Lung (tissue), 12 donors: Measurements from ENCODE around the gene SPATS2L. TPM values are rescaled to one million over a fixed set of nuclear protein-coding genes. Genes with fewer than 3 reads are reported as not detected.

Source experiments
- ATAC-seq: fragments of 200-7000 bp; cut with Tn5 transposase; one replicate; pipeline ENCODE4 v1.9.1; 2020; ENCODE audit warnings: moderate number of reproducible peaks; ENCODE audit not compliant: insufficient read depth, low FRiP score
- DNase-seq, 3 donors: peaks; one replicate each; pipeline ENCODE4 v3.0.0-alpha.2; 2013 to 2017
- H3K27ac ChIP-seq, 2 donors: one replicate each; pipeline ENCODE4 v1.5.1; 2013; ENCODE audit warnings: mild to moderate bottlenecking in 2 of 2, moderate library complexity in 2 of 2, control low read depth in 1 of 2, inconsistent platforms in 1 of 2, low read depth in 1 of 2, low read length in 1 of 2
- H3K27me3 ChIP-seq, 3 donors: one replicate each; pipeline ENCODE4 v1.5.1; 2013; ENCODE audit warnings: low read length in 2 of 3; ENCODE audit not compliant: control insufficient read depth in 3 of 3, insufficient read depth in 3 of 3
- H3K36me3 ChIP-seq, 4 donors: one replicate each; pipeline ENCODE4 v1.5.1; 2013; ENCODE audit warnings: low read length in 4 of 4, mild to moderate bottlenecking in 1 of 4, moderate library complexity in 1 of 4; ENCODE audit not compliant: control insufficient read depth in 4 of 4, insufficient read depth in 4 of 4
- H3K4me1 ChIP-seq, 5 donors: one replicate each; pipeline ENCODE4 v1.5.1; 2013; ENCODE audit warnings: low read length in 5 of 5, mild to moderate bottlenecking in 2 of 5, moderate library complexity in 1 of 5; ENCODE audit not compliant: control insufficient read depth in 5 of 5, insufficient read depth in 5 of 5
- H3K4me3 ChIP-seq: one replicate; pipeline ENCODE4 v1.5.1; 2013; ENCODE audit warnings: mild to moderate bottlenecking, control low read depth, moderate library complexity
- H3K9ac ChIP-seq, 2 donors: one replicate each; pipeline ENCODE4 v1.5.1; 2013; ENCODE audit warnings: low read length in 2 of 2, control low read depth in 1 of 2; ENCODE audit not compliant: insufficient read depth in 1 of 2
- H3K9me3 ChIP-seq, 4 donors: one replicate each; pipeline ENCODE4 v1.5.1; 2013; ENCODE audit warnings: low read length in 3 of 4, mild to moderate bottlenecking in 1 of 4, moderate library complexity in 1 of 4; ENCODE audit not compliant: control insufficient read depth in 4 of 4, insufficient read depth in 3 of 4
- WGBS, 2 donors: extraction: QIAGEN DNeasy Blood & Tissue Kit; methylation state at CpG; one replicate each; pipeline ENCODE4 v1.1.7; 2013; 5-methylcytosine and 5-hydroxymethylcytosine counted together
- polyA plus RNA-seq, 2 donors: library from polyadenylated mRNA; stranded (reverse); fragments of 200-250 nt; gene quantifications; one replicate each; pipeline ENCODE4 v1.2.1, GENCODE V29; 2013
- total RNA-seq, 2 donors: library from RNA; depleted of rRNA in 1 of 2; stranded (reverse); fragments of >200 nt in 1 of 2; gene quantifications; one replicate each; pipeline ENCODE4 v1.2.1, GENCODE V29; 2014 to 2021
- TF ChIP-seq, protein P1 (sequence below): IDR thresholded peaks from 2 replicates; pipeline ENCODE4 v1.5.1; 2012; ENCODE audit warnings: mild to moderate bottlenecking; ENCODE audit errors: control extremely low read depth, extremely low read depth
- donor health status: control.
- donor health status: control.
- donor health status: Bipolar disorder and iron deficiency.
- donor health status: healthy.
- donor health status: DM: yes; HTN: yes; CAD: no.

Gene SPATS2L
- total and polyA plus RNA-seq, 4 donors, result 30.5 to 96.8 (median 57.2) TPM

DNA sequence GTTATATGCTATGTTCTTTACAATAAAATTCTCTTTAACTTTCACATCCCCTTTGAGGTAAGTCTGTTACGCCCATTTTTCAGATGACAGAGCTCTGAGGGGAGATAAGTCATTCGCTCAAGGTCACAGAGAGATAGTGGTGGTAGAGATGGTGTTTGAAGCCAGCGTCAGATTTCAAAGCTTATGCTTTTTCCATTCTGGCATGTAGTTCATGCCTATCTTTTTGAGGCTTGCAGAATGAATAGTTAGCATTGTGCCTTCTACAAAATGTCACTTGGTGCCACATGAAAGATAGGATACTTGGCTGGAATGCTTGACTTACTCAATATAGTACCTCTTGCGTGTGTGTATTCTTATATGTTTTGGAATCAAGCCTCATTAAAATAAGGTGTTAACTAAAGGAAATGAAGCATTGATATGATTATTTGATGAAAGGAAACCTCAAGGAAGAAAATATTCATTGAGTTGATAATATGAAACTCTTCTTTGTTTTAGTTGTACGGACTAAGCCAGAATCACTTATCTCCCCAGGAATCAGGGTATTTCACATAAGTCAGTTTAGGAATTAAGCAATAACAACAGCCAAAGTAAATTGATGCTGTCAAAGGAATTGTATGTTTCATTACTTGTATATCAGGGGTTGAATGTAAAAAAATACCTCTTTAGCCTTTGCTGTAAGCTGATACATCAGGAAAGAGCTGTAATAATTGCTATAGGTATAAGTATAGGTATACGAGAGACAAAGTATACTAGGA, 15.5 kb downstream of the SPATS2L start:
- Histone ChIP-seq H3K4me1 (peaks cover 2 to 26% (median 13%) of the 10 kb centered on the region in 5 donors), H3K9ac (no peak overlapping the region), H3K9me3 (no peaks in the 10 kb centered on the region), H3K36me3 (no peaks in the 10 kb centered on the region), H3K27ac (no peak overlapping the region), H3K4me3 (no peak overlapping the region), H3K27me3 (no peaks in the 10 kb centered on the region)
- DNase-seq (no peak), ATAC-seq (no peak)
- TF ChIP-seq, protein P1, sequence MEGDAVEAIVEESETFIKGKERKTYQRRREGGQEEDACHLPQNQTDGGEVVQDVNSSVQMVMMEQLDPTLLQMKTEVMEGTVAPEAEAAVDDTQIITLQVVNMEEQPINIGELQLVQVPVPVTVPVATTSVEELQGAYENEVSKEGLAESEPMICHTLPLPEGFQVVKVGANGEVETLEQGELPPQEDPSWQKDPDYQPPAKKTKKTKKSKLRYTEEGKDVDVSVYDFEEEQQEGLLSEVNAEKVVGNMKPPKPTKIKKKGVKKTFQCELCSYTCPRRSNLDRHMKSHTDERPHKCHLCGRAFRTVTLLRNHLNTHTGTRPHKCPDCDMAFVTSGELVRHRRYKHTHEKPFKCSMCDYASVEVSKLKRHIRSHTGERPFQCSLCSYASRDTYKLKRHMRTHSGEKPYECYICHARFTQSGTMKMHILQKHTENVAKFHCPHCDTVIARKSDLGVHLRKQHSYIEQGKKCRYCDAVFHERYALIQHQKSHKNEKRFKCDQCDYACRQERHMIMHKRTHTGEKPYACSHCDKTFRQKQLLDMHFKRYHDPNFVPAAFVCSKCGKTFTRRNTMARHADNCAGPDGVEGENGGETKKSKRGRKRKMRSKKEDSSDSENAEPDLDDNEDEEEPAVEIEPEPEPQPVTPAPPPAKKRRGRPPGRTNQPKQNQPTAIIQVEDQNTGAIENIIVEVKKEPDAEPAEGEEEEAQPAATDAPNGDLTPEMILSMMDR, result no peak
- 77 to 88% methylated on average over 6 of the region's 6 CpGs for WGBS, 2 donors

DNA sequence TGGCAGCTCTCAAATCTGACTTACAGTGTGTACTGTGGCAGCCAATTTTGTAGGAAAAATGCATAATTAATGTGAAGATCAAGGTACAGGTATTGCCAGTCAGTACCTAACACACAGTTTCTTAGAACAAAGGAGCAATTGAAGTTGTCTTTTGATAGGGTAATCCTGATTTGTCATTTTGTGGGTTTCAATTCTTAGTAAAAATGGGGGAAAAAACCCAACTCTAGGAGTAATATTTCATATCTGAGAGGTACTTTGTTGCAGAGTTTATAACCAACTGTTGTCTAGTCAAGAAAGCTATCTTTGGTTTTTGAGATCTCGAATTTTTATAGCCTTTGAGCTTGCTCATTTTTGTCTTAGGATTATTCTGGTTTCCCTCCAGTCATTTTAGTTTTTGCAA, 16.1 kb downstream of the SPATS2L start:
- WGBS, 2 donors, result 87 to 89% methylated on average over 1 of the region's 1 CpG
- no peaks in the 10 kb centered on the region for H3K9me3 ChIP-seq
- TF ChIP-seq, protein P1, result no peak
- no peak overlapping the region for H3K27ac ChIP-seq
- H3K4me1 ChIP-seq, result peaks cover 2 to 24% (median 9%) of the 10 kb centered on the region in 5 donors
- ATAC-seq (no peak), DNase-seq (no peak)
- no peak overlapping the region for H3K4me3 ChIP-seq
- H3K27me3 ChIP-seq, result no peaks in the 10 kb centered on the region
- no peak overlapping the region for H3K9ac ChIP-seq
- H3K36me3 ChIP-seq, result no peaks in the 10 kb centered on the region

DNA sequence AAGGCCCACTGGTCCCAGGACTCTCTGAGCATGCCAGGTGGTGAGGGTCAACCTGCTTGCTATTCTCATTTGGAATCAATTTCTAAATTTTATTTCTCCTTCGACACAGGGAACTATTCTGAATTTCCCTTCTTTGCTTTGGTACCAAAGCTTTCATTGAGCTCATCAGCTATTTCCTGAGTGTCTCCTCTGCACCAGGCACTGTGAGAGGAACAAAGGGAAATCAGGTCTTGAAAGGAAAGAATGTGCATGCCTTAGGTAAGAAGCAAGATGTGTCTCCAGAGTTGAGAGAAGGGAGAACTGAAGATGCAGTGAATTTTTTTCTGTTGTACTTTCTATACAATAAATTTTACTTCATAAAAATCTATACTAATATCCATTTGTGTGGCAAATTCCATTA, 17.9 kb downstream of the SPATS2L start:
- Histone ChIP-seq H3K4me1 (peaks cover 0 to 20% (median 11%) of the 10 kb centered on the region in 5 donors), H3K4me3 (no peak overlapping the region), H3K27me3 (no peaks in the 10 kb centered on the region), H3K27ac (no peak overlapping the region), H3K9ac (no peak overlapping the region), H3K9me3 (no peaks in the 10 kb centered on the region), H3K36me3 (no peaks in the 10 kb centered on the region)
- TF ChIP-seq, protein P1, result no peak
- DNase-seq (no peak), ATAC-seq (no peak)
- WGBS, 2 donors, result 83 to 84% methylated on average over 1 of the region's 1 CpG
